Measurements from ENCODE around the gene MARCKSL1.

The MARCKSL1 gene

GRCh38 chr1:32291708-32292538 lies 44.1 kb downstream of the MARCKSL1 start, which contains the start of gene HDAC1:
HDAC1 (plus strand) TSS chr1:32292083; CDS start chr1:32292170, 87 bp downstream.
- Histone ChIP-seq H3K4me3 (ENCODE audit: severe bottlenecking) (peak within 1 kb of the TSS; percentile 92), H3K4me1 (ENCODE audit: insufficient read depth, poor library complexity, severe bottlenecking) (peaks cover 18% of the 10 kb centered on the region), H3K27me3 (ENCODE audit: insufficient read depth, poor library complexity, severe bottlenecking) (no peaks in the 10 kb centered on the region), H3K9me3 (ENCODE audit: severe bottlenecking) (no peaks in the 10 kb centered on the region), H3K27ac (ENCODE audit: poor library complexity, severe bottlenecking) (peak within 1 kb of the TSS; percentile 78), H3K36me3 (ENCODE audit: low read depth) (peaks cover 18% of the 10 kb centered on the region)
- peak; percentile 94 for ATAC-seq (ENCODE audit: low read depth)
- peak; percentile 96 for DNase-seq (ENCODE audit: low spot score)
- TF ChIP-seq, protein P1, sequence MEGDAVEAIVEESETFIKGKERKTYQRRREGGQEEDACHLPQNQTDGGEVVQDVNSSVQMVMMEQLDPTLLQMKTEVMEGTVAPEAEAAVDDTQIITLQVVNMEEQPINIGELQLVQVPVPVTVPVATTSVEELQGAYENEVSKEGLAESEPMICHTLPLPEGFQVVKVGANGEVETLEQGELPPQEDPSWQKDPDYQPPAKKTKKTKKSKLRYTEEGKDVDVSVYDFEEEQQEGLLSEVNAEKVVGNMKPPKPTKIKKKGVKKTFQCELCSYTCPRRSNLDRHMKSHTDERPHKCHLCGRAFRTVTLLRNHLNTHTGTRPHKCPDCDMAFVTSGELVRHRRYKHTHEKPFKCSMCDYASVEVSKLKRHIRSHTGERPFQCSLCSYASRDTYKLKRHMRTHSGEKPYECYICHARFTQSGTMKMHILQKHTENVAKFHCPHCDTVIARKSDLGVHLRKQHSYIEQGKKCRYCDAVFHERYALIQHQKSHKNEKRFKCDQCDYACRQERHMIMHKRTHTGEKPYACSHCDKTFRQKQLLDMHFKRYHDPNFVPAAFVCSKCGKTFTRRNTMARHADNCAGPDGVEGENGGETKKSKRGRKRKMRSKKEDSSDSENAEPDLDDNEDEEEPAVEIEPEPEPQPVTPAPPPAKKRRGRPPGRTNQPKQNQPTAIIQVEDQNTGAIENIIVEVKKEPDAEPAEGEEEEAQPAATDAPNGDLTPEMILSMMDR (IDR thresholded peaks at IDR 0.05; ENCODE audit: poor library complexity, severe bottlenecking): no peak

DNA sequence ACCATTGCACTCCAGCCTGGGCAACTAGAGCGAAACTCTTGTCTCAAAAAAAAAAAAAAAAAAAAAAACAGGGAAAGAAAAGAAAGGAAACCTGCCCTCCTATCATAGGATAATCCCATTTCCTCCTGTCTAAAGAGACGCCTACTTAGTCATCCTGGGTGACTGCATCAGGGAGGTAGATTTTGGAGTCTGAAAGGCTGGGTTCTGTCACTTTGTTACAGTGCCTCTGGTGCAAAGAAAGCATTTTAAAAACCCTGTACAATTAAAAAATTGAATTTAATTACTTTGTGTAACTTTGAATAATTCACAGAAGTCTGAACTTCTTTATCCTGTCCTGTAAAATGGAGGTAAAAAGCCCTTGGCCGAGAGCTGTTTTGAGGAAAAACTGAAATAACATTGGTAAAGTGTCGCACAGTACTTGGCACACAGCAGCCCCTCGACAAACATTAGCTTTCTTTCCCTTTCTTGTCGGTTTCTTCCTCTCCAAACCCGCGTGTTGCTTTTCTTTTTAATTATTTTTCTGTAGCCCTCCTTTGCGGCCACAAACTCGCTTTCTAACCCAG lies 44.8 kb downstream of the MARCKSL1 start:
- H3K4me1 ChIP-seq (ENCODE audit: insufficient read depth, poor library complexity, severe bottlenecking): peaks cover 18% of the 10 kb centered on the region
- ATAC-seq (ENCODE audit: low read depth) (peak; percentile 40; the same call in 1 of the 3 replicates), DNase-seq (ENCODE audit: low spot score) (no peak)
- H3K9me3 ChIP-seq (ENCODE audit: severe bottlenecking): no peaks in the 10 kb centered on the region
- no peaks in the 10 kb centered on the region for H3K27me3 ChIP-seq (ENCODE audit: insufficient read depth, poor library complexity, severe bottlenecking)
- peak overlapping the region; percentile 78 for H3K27ac ChIP-seq (ENCODE audit: poor library complexity, severe bottlenecking)
- H3K36me3 ChIP-seq (ENCODE audit: low read depth): peaks cover 11% of the 10 kb centered on the region
- H3K4me3 ChIP-seq (ENCODE audit: severe bottlenecking): peak overlapping the region; percentile 92
- TF ChIP-seq, protein P1 (IDR thresholded peaks at IDR 0.05; ENCODE audit: poor library complexity, severe bottlenecking): no peak

GRCh38 chr1:32289256-32289655 lies 46.8 kb downstream of the MARCKSL1 start:
- peak; percentile 52 for ATAC-seq (ENCODE audit: low read depth)
- H3K27me3 ChIP-seq (ENCODE audit: insufficient read depth, poor library complexity, severe bottlenecking): no peaks in the 10 kb centered on the region
- no peak overlapping the region for H3K4me3 ChIP-seq (ENCODE audit: severe bottlenecking)
- TF ChIP-seq, protein P1 (IDR thresholded peaks at IDR 0.05; ENCODE audit: poor library complexity, severe bottlenecking): no peak
- DNase-seq (ENCODE audit: low spot score): no peak
- H3K27ac ChIP-seq (ENCODE audit: poor library complexity, severe bottlenecking): peak overlapping the region; percentile 78
- H3K9me3 ChIP-seq (ENCODE audit: severe bottlenecking): no peaks in the 10 kb centered on the region
- H3K4me1 ChIP-seq (ENCODE audit: insufficient read depth, poor library complexity, severe bottlenecking): peaks cover 18% of the 10 kb centered on the region
- no peaks in the 10 kb centered on the region for H3K36me3 ChIP-seq (ENCODE audit: low read depth)

DNA sequence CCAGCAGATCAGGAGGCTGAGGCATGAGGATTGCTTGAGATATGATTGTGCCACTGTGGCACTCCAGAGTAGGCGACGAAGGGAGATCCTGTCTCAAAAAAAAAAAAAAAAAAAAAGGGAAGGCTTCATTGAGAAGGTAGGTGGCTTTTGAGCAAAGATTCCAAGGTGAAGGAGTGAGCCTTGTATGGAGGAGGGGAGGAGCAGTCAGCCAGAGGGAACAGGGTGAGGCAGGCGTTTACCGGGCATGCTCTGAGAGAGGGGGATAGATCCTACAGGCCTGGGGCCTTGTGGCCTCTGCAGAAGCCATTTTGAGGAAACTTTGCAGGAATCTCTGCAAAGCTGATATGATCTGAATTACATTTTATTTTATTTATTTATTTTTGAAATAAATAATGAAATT lies 49.3 kb downstream of the MARCKSL1 start:
- Histone ChIP-seq H3K36me3 (ENCODE audit: low read depth) (no peaks in the 10 kb centered on the region), H3K27me3 (ENCODE audit: insufficient read depth, poor library complexity, severe bottlenecking) (no peaks in the 10 kb centered on the region), H3K9me3 (ENCODE audit: severe bottlenecking) (no peaks in the 10 kb centered on the region), H3K27ac (ENCODE audit: poor library complexity, severe bottlenecking) (no peak overlapping the region), H3K4me3 (ENCODE audit: severe bottlenecking) (no peak overlapping the region), H3K4me1 (ENCODE audit: insufficient read depth, poor library complexity, severe bottlenecking) (peaks cover 18% of the 10 kb centered on the region)
- TF ChIP-seq, protein P1 (IDR thresholded peaks at IDR 0.05; ENCODE audit: poor library complexity, severe bottlenecking): no peak
- ATAC-seq (ENCODE audit: low read depth) (no peak), DNase-seq (ENCODE audit: low spot score) (no peak)
